Putamen (tissue), 1 donor: ENCODE measurements around the gene RBPJL.

Experiments used
- DNase-seq: peaks from one replicate; pipeline ENCODE4 v3.0.0-alpha.2; 2016; ENCODE audit warnings: low spot score

Gene RBPJL

DNA sequence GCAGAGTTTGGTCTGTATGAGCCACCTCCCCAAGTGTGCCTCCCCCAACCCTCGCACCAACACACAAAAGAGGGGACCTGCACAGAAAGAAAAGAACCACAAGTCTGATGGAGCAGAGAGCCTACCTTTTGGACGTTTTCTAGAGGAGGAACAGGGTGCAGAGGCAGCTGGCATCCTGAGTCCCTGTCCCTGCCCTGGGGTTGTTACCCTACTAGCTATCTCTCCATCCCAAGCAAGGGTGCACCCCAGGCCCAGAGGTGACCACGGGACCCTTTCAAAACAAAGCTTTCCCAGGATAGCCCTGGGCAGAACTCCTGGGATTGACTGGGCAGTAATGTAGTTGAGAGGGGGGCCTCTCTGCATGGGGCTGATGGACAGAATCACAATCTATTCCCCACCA lies 11.2 kb downstream of the RBPJL start:
- no peak for DNase-seq

DNA sequence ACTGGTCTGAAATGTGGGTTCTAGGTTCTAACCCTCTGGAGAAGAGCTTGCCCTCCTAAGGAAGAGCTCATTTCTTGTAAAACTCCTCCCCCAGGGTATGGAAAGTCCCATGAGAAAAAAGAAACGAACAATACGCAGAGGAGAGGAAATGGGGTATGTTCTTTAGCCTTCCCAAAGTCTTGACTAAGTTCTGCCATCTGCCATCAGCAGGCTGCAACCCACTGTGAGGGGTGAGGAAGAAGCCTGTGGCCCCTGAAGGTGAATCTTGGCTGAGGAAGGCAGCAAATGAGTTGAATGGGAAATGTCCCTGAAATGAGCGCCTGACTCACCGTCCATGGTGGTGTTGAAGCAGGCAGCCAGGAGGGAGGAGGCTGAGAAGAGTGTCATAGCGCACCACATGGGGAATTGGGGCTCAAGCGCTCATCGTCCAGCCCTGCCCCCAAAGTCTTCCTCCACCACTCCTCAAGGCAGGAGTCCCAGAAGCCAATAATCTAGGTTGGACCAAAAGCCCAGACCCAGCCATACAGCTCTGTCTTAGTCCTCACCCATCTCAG lies 11.8 kb downstream of the RBPJL start:
- DNase-seq, result no peak

- DNase-seq, result no peak
Measured at GRCh38 chr20:45318948-45319347, 12.3 kb downstream of the RBPJL start.

DNA sequence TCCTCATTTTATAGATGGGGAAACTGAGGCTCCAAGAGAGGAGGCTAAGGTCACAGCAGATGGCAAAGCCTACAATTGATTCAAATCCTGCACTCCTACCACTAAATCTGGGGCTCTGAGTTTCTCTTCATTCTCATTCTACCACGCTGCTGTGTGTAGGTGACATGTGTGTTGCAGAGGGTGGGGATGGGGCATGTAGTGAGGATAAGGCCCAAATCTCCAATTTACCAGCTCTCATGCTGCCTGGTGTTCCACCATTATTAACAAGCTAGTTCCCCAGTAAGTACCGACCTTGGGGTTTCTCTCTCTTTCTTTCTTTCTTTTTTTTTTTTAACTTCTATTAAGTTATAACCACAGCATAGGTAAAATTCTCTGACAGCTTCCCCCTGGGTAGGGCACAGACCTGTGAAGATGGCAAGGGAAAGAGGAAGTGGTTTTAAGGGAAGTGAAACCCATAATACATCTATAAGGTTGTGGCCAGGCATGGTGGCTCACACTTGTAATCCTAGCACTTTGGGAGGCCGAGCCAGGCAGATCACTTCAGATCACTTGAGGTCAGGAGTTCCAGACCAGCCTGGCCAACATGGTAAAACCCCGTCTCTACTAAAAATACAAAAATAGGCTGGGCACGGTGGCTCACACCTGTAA lies 14.4 kb downstream of the RBPJL start:
- DNase-seq, result no peak

DNA sequence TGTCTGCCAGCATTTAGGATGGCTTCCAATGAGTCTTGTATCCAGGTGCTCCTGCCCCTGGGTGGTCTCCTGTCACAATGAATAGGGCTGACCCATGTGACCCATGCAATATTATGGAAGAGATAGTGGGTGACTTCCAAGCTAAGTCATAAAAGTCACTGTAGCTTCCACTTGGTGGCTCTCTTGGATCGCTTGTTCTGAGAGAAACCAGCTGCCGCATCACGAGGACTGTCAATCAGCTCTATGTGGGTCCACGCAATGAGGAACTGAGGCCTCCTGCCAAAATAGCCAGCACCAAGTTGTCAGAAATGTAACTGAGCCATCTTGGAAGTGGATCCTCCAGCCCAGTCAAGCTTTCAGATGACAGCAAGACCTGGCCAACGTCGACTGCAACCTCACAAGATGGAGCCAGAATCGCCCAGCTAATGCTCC lies 16.3 kb downstream of the RBPJL start:
- DNase-seq, result peak; percentile 70

- no peak for DNase-seq
Measured at GRCh38 chr20:45323731-45324130, 17.1 kb downstream of the RBPJL start.

- DNase-seq, result no peak
Measured at GRCh38 chr20:45325371-45325770, 18.7 kb downstream of the RBPJL start.

- DNase-seq, result no peak
Measured at GRCh38 chr20:45328451-45328850, 21.8 kb downstream of the RBPJL start.

DNA sequence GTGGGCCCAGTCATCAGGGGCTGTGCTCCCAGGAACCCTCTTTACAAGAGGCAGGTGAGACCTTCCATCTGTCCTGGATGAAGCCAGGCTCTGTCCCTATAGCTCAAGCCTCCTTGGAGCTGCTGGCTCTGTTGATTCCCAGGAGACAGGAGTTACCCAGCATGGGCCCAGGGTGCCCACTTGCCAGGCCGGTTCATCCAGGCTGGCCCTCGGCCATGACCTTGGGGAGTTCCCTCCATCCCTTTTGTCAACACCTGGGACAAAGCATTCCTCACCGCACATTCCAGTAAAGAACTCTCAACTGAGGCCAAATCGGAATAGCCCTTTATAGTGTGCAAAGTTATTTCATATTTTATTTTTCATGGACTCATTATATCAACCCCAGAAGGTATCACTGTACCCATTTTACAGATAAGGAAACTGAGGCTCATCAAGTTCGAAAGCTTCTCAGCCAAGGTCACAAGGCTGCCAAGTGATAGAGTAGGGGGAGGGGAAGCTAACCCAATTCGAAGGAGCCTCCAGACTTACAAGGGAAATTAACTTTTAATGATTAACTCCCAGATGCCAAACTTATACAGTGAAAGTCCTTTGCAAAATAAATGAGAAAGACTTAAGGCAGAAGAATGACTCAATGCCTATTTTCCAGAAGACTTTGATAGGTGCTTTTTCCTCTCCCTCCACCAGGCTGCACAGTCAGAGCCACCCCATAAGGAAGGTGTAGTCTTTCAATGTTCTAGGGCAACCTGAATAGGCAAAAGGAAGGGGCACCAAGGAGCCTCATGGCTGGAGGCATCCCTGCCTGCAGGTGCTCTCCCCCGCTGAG lies 23.1 kb downstream of the RBPJL start:
- DNase-seq, result no peak

GRCh38 chr20:45330476-45330875 lies 23.8 kb downstream of the RBPJL start:
- DNase-seq, result no peak

- no peak for DNase-seq
Measured at GRCh38 chr20:45336530-45337366, 30.1 kb downstream of the RBPJL start.

GRCh38 chr20:45337367-45338120 lies 30.9 kb downstream of the RBPJL start:
- DNase-seq, result no peak

DNA sequence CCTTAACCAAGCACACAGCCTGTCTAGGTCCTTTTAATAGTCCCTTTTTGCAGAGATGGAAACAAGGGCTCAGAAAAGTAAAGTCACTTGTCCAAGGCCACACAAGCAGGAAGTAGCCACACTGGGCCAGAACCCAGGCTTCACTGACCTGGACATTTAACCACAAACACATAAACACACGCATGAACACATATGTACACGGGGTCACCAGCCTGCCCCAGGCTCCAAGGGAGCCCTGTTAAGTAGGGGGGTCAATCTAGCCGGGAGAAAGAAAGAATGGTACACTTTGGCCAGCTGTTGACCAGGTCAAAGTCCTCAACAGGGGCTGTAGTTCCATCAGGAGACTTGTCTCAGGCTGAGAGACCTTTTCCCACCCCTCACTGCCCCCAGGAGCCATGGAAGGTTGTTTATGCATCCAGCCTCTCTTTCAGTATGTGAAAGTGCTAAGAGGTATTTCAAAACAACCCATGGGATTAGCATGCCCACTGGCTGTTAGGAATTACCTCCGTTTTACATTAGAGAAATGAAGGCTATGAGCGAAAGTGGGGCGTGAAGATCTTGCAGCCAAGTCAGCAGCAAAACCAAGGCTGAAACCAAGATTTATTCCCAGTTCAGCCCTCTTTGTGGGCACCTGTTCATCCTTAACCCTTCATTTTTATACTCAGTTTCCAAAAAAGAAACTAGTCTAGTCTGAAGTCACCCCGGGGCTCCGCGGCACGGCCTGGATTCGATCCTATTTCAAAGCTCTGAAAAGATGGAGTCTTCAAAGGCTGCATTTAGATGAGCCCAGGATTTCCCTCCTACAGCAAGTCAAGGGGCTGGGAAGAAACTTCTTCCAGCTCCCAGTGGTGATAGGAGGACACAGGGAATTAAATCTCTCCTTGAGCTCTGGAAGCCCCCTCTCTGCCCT lies 31.7 kb downstream of the RBPJL start:
- no peak for DNase-seq

GRCh38 chr20:45339084-45339483 lies 32.4 kb downstream of the RBPJL start:
- no peak for DNase-seq

DNA sequence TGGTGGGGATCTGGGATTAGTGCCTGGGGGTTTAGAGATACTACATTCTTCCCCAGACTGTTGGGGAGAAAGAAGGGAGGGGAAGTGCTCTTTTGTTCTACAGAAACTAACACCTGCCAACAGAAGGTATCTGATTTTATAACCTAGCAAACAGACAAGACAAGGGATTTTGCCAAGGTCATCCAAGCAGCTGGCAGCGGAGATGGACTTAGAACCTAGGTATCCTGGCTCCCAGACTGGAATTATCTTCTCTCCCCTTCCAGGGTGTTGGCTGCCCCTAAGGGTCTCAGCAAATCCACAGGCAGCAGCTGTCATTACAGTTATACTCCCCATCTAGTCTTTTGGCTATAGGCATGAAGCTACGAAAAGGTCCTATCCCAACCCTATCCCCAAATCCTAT lies 33.2 kb downstream of the RBPJL start:
- DNase-seq, result no peak

- DNase-seq, result no peak
Measured at GRCh38 chr20:45340236-45340847, 33.7 kb downstream of the RBPJL start.

- DNase-seq, result no peak
Measured at GRCh38 chr20:45340951-45341350, 34.3 kb downstream of the RBPJL start.

DNA sequence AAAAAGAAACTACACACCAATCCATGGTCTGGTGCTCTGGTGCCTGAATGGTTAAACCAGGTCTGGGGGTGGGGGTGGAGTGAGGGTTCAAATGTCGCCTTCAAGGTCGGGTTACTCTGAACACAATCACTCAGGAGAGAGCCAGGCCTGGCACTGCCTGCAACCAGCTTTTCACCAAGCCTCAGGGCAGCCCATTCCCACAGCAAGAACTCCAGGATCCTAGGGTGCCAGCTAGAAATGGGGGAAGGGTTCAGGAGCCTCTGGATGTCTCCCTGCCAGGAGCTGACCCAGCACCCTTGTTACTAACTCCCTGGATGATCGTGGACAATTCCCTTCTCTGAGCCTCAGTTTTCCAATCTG lies 34.9 kb downstream of the RBPJL start:
- no peak for DNase-seq

DNA sequence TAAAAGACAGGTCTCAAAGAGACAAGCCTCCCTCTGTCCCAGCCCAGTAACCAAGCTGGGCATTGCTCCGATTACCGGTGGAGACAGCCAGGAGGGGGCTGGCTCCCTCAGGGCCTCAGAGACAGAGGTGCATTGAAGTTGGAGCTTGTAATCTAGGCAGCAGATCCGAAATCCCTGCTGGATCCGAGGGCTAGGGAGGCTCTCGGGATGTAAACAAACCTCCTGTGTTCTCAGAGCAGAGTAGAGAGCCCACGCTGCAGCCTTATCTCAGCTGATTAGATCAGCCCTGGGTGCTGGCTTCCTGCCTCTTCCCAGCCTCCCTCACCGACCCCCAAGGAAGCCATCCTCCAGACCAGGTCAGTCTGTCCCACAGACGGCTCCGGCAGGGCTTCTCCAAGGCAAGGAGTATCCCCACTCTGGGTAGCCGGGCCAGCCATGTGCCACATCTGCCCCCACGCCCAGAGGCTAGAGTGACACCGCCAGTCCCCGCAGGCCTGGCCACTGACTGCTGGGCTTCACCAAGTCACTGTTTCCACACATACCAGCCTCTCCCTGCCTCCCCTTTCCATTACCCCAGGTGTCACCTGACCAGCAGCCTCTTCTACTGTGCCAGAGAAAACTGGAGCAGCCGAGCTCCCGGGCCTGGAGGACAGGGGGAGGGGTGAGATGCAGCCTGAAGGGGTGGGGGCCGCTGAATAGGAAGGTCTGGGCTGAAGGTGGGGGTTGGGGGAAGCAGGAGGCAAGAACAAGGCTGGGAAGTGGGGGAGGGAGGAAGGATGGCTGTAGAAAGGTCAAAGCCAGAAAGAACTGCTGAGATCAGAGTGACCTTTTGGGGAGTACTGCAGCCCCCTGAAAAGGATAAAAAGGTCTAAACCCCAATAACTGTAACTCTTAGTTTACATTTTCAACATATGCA lies 35.6 kb downstream of the RBPJL start:
- DNase-seq, result peak; percentile 44
